COR-L47 (cell line): Measurements from ENCODE around the gene PGGHG.
"Not testable (repeated sequence)": the region's sequence is repeated elsewhere in the genome, so short reads cannot be mapped to it uniquely, and the experiment has no call there.

Experiments used
- DNase-seq: peaks from one replicate; lab custom pipeline; 2025; lab: John Stamatoyannopoulos, UW

PGGHG gene

DNA sequence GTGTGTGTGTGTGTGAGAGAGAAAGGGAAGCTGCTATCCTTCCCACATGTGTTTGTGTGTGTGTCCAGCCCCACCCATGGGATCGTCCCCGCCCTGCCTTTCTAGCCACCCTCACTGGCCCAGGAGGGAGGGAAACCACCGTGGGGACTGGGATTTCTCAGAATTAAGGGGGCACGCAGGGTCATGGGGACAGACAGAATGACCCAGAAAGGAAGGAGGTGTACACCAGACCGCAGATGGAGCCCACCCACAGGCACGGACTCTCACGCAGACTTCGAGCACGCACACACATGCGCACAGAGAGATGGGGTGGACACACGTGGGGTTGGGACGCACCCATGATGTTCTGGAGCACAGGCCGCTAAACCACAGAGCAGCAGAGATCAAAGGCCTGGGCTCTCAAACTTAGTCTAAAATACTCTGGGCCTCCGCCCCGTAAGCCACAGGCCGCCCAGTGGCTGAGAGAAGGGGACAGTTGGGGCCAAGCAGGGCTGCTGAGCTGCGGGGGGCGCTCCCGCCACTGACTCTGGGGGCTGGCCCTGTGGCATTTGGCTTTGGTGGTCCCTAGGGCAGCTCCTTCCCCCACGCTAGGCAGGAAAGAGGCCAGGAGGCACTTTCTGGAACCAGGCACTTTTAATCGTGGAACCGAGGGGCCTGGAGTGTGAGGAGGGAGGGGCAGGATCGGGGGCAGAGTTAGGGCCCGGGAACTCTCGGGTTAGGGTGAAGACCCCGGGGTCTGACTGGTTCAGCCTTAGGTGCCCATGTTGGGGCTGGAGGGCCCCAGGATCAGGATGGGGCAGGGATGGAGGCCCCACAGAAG lies 8.9 kb downstream of the PGGHG start:
- DNase-seq: no peak

- no peak for DNase-seq
Observed at GRCh38 chr11:298406-299065, 9.6 kb downstream of the PGGHG start.

DNA sequence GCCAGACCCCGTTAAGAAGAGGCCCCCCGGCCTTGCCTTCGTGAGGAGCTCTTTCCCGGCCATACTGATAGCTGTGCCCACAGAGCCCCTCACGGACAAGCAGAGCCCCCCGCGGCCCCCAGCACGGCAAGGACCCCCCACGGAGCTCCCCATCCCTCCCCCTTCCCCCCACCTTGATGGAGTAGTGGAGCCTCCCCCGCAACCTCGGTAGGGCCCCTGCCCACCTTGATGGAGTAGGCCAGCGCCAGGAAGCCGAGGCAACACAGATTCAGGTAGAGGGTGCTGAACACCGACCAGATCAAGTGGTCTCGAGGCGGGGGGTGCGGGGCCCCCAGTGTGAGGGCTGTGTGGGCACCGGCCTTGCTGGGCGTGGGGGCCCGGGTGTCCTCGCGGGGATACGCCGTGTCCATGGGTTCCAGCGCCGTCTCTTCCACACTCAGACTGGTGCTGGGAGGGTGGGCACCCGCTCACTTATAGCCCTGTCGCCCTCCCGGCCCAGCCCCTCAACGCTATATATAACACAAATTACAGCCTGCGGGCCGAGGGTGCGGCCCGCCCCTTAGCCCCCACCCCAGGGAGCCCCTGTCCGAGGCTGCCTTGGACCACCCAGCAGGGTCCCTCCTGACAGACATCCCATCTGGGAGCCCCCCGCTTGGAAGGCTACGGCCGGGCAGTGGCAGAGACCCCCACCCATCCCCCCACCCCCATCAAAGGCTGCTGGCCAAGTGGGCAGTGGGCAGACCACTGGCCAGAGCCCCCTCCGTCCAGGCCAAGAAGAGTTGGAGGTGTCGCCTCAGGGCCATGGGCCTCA lies 10.4 kb downstream of the PGGHG start, which contains the start of gene IFITM5:
TSS of gene IFITM5 (minus strand) at position 446 of the 811 bp plus-strand sequence. CDS start at position 410, 36 bp downstream.
- no peak for DNase-seq

- no peak for DNase-seq
Observed at GRCh38 chr11:299951-300735, 11.2 kb downstream of the PGGHG start.

DNA sequence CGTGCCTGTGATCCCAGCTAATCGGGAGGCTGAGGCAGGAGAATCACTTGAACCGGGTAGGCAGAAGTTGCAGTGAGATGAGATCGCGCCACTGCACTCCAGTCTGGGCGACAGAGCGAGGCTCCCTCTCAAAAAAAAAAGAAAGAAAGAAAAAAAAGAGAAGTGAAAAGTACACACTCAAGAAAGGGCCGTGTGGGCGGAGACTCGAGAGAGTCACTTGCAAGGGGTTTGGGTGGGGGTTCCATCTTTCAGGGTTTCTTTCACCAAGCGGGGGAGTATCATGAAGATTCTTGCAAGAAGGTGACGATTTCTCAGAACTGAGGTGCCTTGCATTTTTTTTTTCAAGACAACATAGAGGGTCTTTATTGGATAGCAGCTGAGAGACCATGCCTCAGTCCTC lies 14.4 kb downstream of the PGGHG start:
- no peak for DNase-seq

- no peak for DNase-seq
Observed at GRCh38 chr11:304061-304506, 15.2 kb downstream of the PGGHG start.

GRCh38 chr11:304915-305843 lies 16.3 kb downstream of the PGGHG start:
- DNase-seq: peak; percentile 36

GRCh38 chr11:305844-306211 lies 16.9 kb downstream of the PGGHG start:
- DNase-seq: no peak

GRCh38 chr11:306645-307371 lies 17.9 kb downstream of the PGGHG start:
- DNase-seq: no peak

GRCh38 chr11:307766-308708 lies 19.1 kb downstream of the PGGHG start, which contains the start of gene IFITM2:
TSS of gene IFITM2 (plus strand) at chr11:307816. CDS start at chr11:308193, 377 bp downstream.
- DNase-seq: not testable (repeated sequence)

DNA sequence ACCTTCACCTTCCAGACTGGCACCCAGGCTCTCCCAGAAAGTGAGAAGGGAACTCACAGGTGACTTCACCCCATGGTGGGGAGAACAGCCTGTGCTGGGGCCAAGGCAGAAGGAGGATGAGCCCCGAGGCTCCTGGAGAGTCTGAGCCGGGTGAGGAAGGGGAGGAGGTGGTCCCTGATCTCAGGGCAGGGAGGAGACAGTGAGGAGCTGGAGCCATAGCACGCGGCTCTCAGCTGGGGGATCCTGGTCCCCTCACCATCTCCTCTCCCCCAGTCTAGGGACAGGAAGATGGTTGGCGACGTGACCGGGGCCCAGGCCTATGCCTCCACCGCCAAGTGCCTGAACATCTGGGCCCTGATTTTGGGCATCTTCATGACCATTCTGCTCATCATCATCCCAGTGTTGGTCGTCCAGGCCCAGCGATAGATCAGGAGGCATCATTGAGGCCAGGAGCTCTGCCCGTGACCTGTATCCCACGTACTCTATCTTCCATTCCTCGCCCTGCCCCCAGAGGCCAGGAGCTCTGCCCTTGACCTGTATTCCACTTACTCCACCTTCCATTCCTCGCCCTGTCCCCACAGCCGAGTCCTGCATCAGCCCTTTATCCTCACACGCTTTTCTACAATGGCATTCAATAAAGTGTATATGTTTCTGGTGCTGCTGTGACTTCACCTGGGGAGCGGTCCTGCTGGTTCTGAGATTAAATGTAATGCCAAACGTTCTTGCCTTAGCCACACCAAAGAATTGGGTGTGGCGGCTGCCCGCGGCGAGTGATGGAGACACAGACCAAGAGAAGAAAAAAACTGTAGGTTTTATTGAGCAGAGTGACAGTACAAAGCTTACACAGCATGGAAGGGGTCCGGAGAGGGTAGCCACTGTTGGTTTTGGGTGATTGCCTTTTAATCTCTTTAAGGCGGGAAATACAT lies 20.1 kb downstream of the PGGHG start:
- DNase-seq: not testable (repeated sequence)

GRCh38 chr11:309979-310572 lies 21.1 kb downstream of the PGGHG start:
- not testable (repeated sequence) for DNase-seq

DNA sequence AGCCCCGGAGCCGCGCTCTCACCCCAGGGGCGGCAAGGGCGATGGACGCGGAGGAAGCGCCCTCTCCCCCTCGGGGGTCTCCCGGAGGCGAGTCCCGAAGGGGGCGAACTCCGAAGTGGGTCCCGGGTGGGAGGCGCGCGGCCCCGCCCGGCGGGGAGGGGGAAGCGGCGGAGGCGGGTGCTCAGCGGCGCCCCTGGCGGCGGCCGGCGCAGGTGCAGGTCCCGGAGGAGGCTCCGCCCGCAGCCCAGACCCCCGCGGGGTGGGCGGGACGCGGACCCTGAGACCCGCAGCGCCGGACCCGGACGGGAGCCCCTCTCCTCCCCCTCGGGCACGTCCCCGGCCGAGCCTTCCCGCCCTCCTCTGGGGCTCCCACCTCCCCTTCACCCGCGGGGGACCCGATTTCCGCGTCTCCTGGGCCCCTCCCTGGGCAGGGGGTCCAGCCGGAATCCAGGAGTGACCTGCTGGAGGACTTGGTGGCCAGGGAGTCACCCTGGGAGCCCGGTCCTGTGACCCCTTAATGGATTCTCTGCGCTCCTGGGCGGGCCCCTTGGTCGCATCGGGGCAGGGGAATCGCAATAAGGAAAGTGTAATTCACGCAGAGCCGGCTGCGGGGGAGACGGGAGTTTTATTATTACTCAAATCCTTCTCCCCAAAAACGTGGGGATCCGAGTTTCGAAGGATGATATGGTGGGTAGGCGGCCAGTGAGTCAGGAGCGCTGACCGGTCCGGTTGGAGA lies 22.3 kb downstream of the PGGHG start:
- not testable (repeated sequence) for DNase-seq

GRCh38 chr11:312092-312816 lies 23.3 kb downstream of the PGGHG start:
- DNase-seq: no peak

- DNase-seq: no peak
Observed at GRCh38 chr11:313304-313786, 24.4 kb downstream of the PGGHG start.
